Sigmoid colon (tissue), 4 donors: ENCODE data around the gene NUP54.

ENCODE experiments used
- EP300 ChIP-seq, 4 donors: sonication (generic); formaldehyde crosslinking; IDR thresholded peaks; one replicate each; pipeline ENCODE4 v1.6.1; 2017; ENCODE audit warnings: antibody characterized with exemption in 4 of 4
- POLR2A ChIP-seq, 2 donors: fragments of 450-650 bp; IDR thresholded peaks; one replicate each; pipeline ENCODE4 v1.6.1; 2016; ENCODE audit warnings: antibody characterized with exemption in 2 of 2, mild to moderate bottlenecking in 2 of 2, moderate library complexity in 2 of 2
- POLR2AphosphoS5 ChIP-seq, 4 donors: sonication (generic); formaldehyde crosslinking; IDR thresholded peaks; one replicate each; pipeline ENCODE4 v1.6.1; 2017; ENCODE audit warnings: antibody characterized with exemption in 4 of 4
- TF ChIP-seq, protein P1 (sequence below), 4 experiments: fragments of 450-650 bp in 3 of 4; fragments of 200-600 bp in 1 of 4; IDR thresholded peaks; one replicate each; pipeline ENCODE4 v1.5.1; 2016 to 2019; ENCODE audit warnings: antibody characterized with exemption in 4 of 4, mild to moderate bottlenecking in 3 of 4, moderate library complexity in 2 of 4

DNA sequence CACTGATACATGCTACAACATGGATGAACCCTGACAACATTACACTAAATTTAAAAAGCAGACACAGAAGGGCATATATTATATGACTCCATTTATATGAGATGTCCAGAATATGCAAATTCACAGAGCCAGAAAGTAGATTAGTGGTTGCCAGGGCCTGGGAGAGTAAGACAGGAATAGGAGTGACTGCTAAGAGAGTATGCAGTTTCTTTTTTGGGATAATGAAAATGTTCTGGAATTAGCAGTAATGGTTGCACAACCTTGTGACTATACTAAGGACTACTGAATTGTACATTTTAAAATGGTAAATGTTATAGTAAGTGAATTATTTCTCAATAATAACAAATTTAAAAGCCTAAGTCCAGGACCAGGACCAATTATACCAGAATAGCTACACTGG is 29.5 kb upstream of the NUP54 start:
- TF ChIP-seq, protein P1, sequence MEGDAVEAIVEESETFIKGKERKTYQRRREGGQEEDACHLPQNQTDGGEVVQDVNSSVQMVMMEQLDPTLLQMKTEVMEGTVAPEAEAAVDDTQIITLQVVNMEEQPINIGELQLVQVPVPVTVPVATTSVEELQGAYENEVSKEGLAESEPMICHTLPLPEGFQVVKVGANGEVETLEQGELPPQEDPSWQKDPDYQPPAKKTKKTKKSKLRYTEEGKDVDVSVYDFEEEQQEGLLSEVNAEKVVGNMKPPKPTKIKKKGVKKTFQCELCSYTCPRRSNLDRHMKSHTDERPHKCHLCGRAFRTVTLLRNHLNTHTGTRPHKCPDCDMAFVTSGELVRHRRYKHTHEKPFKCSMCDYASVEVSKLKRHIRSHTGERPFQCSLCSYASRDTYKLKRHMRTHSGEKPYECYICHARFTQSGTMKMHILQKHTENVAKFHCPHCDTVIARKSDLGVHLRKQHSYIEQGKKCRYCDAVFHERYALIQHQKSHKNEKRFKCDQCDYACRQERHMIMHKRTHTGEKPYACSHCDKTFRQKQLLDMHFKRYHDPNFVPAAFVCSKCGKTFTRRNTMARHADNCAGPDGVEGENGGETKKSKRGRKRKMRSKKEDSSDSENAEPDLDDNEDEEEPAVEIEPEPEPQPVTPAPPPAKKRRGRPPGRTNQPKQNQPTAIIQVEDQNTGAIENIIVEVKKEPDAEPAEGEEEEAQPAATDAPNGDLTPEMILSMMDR (IDR thresholded peaks at IDR 0.05) = no peak
- TF ChIP-seq POLR2A (IDR thresholded peaks at IDR 0.05) (no peak), POLR2AphosphoS5 (IDR thresholded peaks at IDR 0.05) (no peak), EP300 (IDR thresholded peaks at IDR 0.05) (no peak)
